Thymus (tissue), 11 donors: ENCODE data around the gene CD248. TPM values are rescaled to one million over a fixed set of nuclear protein-coding genes. Genes with fewer than 3 reads are reported as not detected.
"Not testable (repeated sequence)": the region's sequence is repeated elsewhere in the genome, so short reads cannot be mapped to it uniquely, and the experiment has no call there.

Source experiments
- DNase-seq, 9 donors: peaks; one replicate each; pipeline ENCODE4 v3.0.0-alpha.2; 2013; ENCODE audit warnings: low spot score in 9 of 9, low read depth in 6 of 9, missing footprints in 1 of 9
- H3K27ac ChIP-seq, 2 donors: one replicate each; pipeline ENCODE4 v1.5.1; 2013; ENCODE audit warnings: control low read depth in 1 of 2, low read depth in 1 of 2, low read length in 1 of 2, mild to moderate bottlenecking in 1 of 2, moderate library complexity in 1 of 2
- H3K27me3 ChIP-seq, 2 donors: one replicate each; pipeline ENCODE4 v1.5.1; 2013; ENCODE audit warnings: low read length in 1 of 2; ENCODE audit not compliant: control insufficient read depth in 2 of 2, insufficient read depth in 1 of 2
- H3K36me3 ChIP-seq, 2 donors: one replicate each; pipeline ENCODE4 v1.5.1; 2013; ENCODE audit warnings: low read length in 1 of 2, mild to moderate bottlenecking in 1 of 2, moderate library complexity in 1 of 2; ENCODE audit not compliant: control insufficient read depth in 2 of 2, insufficient read depth in 2 of 2
- H3K4me1 ChIP-seq, 2 donors: one replicate each; pipeline ENCODE4 v1.5.1; 2013; ENCODE audit warnings: low read length in 2 of 2; ENCODE audit not compliant: control insufficient read depth in 2 of 2, insufficient read depth in 2 of 2
- H3K4me3 ChIP-seq, 2 donors: one replicate each; pipeline ENCODE4 v1.5.1; 2013; ENCODE audit warnings: low read length in 2 of 2, control low read depth in 1 of 2, mild to moderate bottlenecking in 1 of 2
- H3K9me3 ChIP-seq, 2 donors: one replicate each; pipeline ENCODE4 v1.5.1; 2013; ENCODE audit warnings: low read length in 1 of 2, mild to moderate bottlenecking in 1 of 2; ENCODE audit not compliant: control insufficient read depth in 2 of 2, insufficient read depth in 1 of 2
- WGBS: extraction: QIAGEN DNeasy Blood & Tissue Kit; methylation state at CpG from one replicate; pipeline ENCODE4 v1.1.7; 2013; 5-methylcytosine and 5-hydroxymethylcytosine counted together
- polyA plus RNA-seq: library from polyadenylated mRNA; stranded (reverse); fragments of 200-250 nt; gene quantifications from one replicate; pipeline ENCODE4 v1.2.3, GENCODE V29; 2013
- total RNA-seq: library from RNA; stranded (reverse); fragments of 120-200 nt; gene quantifications from one replicate; pipeline ENCODE4 v1.2.4, GENCODE V29; 2013
- donor health status: healthy.

The CD248 gene
- total and polyA plus RNA-seq, 2 donors = 3.0 to 7.7 TPM

- not testable (repeated sequence) for H3K9me3 ChIP-seq, H3K4me3 ChIP-seq, DNase-seq
- H3K4me1 ChIP-seq = peaks cover 48 to 91% of the 10 kb centered on the region in 2 donors
- H3K36me3 ChIP-seq = peaks cover 45 to 47% of the 10 kb centered on the region in 2 donors
- WGBS = 60% methylated on average over 4 of the region's 4 CpGs
- peak overlapping the region in 1 of 2 donors; percentile 47 for H3K27ac ChIP-seq
- H3K27me3 ChIP-seq = peaks cover 0 to 11% of the 10 kb centered on the region in 2 donors
These were observed 39.8 kb downstream of the CD248 start for GRCh38 chr11:66277064-66277463.

DNA sequence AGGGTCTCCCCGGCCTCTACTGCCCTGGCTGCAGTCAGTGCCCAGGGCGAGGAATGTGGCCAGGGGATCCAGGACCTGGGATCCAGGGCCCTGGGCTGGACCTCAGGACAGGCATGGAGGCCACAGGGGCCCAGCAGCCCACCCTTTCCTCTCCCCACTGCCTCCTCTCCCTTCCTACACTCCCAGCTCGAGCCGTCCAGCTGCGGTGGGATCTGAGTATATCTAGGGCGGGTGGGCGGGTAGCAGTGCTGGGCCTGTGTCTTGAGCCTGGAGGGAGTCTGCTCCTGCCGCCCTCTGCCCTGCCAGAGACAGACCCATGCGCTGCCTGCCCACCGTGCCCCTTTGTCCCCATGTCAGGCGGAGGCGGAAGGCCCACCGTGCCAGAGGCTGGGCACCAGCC is 40.2 kb downstream of the CD248 start:
- peaks cover 44 to 90% of the 10 kb centered on the region in 2 donors for H3K4me1 ChIP-seq
- not testable (repeated sequence) for H3K27ac ChIP-seq, H3K4me3 ChIP-seq, DNase-seq, H3K9me3 ChIP-seq
- 90% methylated on average over 13 of the region's 13 CpGs for WGBS
- peaks cover 50 to 52% of the 10 kb centered on the region in 2 donors for H3K36me3 ChIP-seq
- peaks cover 0 to 11% of the 10 kb centered on the region in 2 donors for H3K27me3 ChIP-seq

DNA sequence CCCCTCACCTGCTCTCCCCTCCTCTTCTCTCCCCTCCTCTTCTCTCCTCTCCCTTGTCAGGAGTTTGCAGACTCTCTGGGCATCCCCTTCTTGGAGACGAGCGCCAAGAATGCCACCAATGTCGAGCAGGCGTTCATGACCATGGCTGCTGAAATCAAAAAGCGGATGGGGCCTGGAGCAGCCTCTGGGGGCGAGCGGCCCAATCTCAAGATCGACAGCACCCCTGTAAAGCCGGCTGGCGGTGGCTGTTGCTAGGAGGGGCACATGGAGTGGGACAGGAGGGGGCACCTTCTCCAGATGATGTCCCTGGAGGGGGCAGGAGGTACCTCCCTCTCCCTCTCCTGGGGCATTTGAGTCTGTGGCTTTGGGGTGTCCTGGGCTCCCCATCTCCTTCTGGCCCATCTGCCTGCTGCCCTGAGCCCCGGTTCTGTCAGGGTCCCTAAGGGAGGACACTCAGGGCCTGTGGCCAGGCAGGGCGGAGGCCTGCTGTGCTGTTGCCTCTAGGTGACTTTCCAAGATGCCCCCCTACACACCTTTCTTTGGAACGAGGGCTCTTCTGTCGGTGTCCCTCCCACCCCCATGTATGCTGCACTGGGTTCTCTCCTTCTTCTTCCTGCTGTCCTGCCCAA is 40.7 kb downstream of the CD248 start:
- Histone ChIP-seq H3K27me3 (peaks cover 0 to 11% of the 10 kb centered on the region in 2 donors), H3K27ac (peak overlapping the region in 1 of 2 donors; percentile 81), H3K36me3 (peaks cover 52 to 53% of the 10 kb centered on the region in 2 donors), H3K4me1 (peaks cover 42 to 85% of the 10 kb centered on the region in 2 donors), H3K4me3 (no peak overlapping the region), H3K9me3 (no peaks in the 10 kb centered on the region)
- WGBS = 97% methylated on average over 14 of the region's 14 CpGs
- no peak for DNase-seq

- peak in 1 of 9 donors; percentile 77 for DNase-seq
- Histone ChIP-seq H3K4me1 (peaks cover 43 to 85% of the 10 kb centered on the region in 2 donors), H3K9me3 (no peaks in the 10 kb centered on the region), H3K27ac (peak overlapping the region; percentile 36 to 81), H3K27me3 (peaks cover 0 to 11% of the 10 kb centered on the region in 2 donors), H3K36me3 (peaks cover 53 to 58% of the 10 kb centered on the region in 2 donors), H3K4me3 (peak overlapping the region in 1 of 2 donors; percentile 6)
- WGBS = 37% methylated on average over 8 of the region's 8 CpGs
These were observed 41.4 kb downstream of the CD248 start for GRCh38 chr11:66275396-66275795.

GRCh38 chr11:66274219-66274618 is 42.6 kb downstream of the CD248 start:
- no peak overlapping the region for H3K4me3 ChIP-seq

GRCh38 chr11:66272596-66272995 is 44.2 kb downstream of the CD248 start:
- Histone ChIP-seq H3K9me3 (peaks cover 0 to 4% of the 10 kb centered on the region in 2 donors), H3K4me1 (peaks cover 37 to 85% of the 10 kb centered on the region in 2 donors), H3K36me3 (peaks cover 50 to 65% of the 10 kb centered on the region in 2 donors), H3K4me3 (no peak overlapping the region), H3K27ac (no peak overlapping the region), H3K27me3 (peaks cover 0 to under 1% of the 10 kb centered on the region in 2 donors)
- WGBS = 87% methylated on average over 2 of the region's 2 CpGs
- DNase-seq = no peak

More at GRCh38 chr11:66274219-66274618, 42.6 kb downstream of the CD248 start:
- Histone ChIP-seq H3K9me3 (no peaks in the 10 kb centered on the region), H3K4me1 (peaks cover 46 to 85% of the 10 kb centered on the region in 2 donors), H3K27ac (no peak overlapping the region), H3K36me3 (peaks cover 50 to 65% of the 10 kb centered on the region in 2 donors), H3K27me3 (peaks cover 0 to 9% of the 10 kb centered on the region in 2 donors)
- no peak for DNase-seq
- 93% methylated on average over 1 of the region's 1 CpG for WGBS

DNA sequence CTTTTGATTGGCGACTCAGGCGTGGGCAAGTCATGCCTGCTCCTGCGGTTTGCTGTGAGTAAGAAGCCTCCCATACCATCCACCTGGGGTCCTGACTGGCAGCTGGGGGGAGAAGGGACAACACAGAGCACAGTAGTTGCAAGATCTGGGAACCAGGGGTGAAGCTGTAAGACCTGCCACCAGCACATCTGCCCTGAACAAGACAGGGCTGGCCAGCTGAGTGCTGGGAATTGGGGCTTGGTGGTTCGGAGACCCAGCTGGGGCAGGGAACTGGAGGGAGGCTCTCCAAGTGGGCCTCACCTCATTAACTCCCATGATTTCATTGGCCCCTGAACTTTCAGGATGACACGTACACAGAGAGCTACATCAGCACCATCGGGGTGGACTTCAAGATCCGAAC is 45.0 kb downstream of the CD248 start:
- Histone ChIP-seq H3K9me3 (peaks cover 0 to 4% of the 10 kb centered on the region in 2 donors), H3K4me3 (no peak overlapping the region), H3K4me1 (peaks cover 35 to 84% of the 10 kb centered on the region in 2 donors), H3K27me3 (no peaks in the 10 kb centered on the region), H3K36me3 (peaks cover 53 to 68% of the 10 kb centered on the region in 2 donors), H3K27ac (no peak overlapping the region)
- DNase-seq = no peak
- WGBS = 95% methylated on average over 7 of the region's 7 CpGs

DNA sequence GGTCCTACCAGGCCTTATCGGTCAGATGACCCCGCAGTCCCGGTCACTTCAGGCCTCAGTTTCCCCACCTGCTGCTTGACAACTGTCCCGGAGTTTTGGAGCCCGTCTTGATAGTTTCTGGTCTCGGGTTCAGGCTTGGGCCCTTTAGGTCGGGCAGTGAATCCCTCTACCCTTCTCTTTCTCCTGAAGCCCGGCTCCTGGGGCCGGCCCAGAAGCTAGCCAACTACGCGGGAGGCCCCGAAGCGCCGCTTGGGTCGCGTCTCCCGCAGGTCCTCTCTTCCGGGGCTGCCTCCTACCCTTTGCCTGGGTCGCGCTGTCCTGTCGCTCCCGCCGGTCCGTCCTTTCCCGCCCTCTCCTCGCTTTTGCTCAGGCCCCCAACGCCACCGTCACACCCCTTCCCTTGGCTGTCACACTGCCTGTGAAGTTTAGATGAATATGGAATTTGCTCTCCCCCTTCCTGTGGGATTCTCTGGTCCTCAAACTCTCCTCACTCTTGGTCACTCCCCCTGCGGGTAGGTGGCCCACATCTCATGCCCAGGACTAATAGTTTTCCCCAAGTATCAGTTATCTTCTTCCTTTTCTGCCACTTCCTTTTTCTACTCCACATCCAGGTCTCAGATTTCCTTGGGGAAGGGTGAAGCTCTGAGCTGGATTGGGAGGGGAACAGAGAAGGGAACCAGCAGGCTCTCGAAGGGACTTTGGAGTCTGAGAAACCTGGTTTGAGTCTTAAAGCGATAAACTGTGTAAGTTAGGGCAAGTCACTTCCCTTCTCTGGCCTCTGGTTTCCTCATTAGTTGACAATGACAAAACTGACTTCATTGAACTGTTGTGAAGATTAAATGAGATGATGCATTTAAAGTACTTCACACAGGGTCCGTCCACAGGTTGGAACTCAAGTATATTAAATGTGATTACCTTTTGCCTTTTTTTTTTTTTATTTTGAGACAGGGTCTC is 47.6 kb downstream of the CD248 start:
- peak overlapping the region; percentile 73 to 98 for H3K4me3 ChIP-seq

More for the DNA sequence above, 47.6 kb downstream of the CD248 start:
- H3K27ac ChIP-seq = peak overlapping the region; percentile 72 to 92
- peaks cover 56 to 70% of the 10 kb centered on the region in 2 donors for H3K36me3 ChIP-seq
- peak in 1 of 9 donors; percentile 45 for DNase-seq
- WGBS = 3% methylated on average over 32 of the region's 32 CpGs
- peaks cover 0 to 4% of the 10 kb centered on the region in 2 donors for H3K9me3 ChIP-seq
- no peaks in the 10 kb centered on the region for H3K27me3 ChIP-seq
- peaks cover 16 to 62% of the 10 kb centered on the region in 2 donors for H3K4me1 ChIP-seq
